Measurements from ENCODE around the gene MPHOSPH9. TPM values are rescaled to one million over a fixed set of nuclear protein-coding genes. Genes with fewer than 3 reads are reported as not detected.
"Not testable (repeated sequence)": the region's sequence is repeated elsewhere in the genome, so short reads cannot be mapped to it uniquely, and the experiment has no call there.

The MPHOSPH9 gene
- total RNA-seq, 1 experiment from 2014 or later, result 72.3 TPM

GRCh38 chr12:123253641-123254459, 20.9 kb upstream of the MPHOSPH9 start:
- ATAC-seq (no peak), DNase-seq (ENCODE audit: low read depth, low spot score) (no peak)
- TF ChIP-seq, protein P1, sequence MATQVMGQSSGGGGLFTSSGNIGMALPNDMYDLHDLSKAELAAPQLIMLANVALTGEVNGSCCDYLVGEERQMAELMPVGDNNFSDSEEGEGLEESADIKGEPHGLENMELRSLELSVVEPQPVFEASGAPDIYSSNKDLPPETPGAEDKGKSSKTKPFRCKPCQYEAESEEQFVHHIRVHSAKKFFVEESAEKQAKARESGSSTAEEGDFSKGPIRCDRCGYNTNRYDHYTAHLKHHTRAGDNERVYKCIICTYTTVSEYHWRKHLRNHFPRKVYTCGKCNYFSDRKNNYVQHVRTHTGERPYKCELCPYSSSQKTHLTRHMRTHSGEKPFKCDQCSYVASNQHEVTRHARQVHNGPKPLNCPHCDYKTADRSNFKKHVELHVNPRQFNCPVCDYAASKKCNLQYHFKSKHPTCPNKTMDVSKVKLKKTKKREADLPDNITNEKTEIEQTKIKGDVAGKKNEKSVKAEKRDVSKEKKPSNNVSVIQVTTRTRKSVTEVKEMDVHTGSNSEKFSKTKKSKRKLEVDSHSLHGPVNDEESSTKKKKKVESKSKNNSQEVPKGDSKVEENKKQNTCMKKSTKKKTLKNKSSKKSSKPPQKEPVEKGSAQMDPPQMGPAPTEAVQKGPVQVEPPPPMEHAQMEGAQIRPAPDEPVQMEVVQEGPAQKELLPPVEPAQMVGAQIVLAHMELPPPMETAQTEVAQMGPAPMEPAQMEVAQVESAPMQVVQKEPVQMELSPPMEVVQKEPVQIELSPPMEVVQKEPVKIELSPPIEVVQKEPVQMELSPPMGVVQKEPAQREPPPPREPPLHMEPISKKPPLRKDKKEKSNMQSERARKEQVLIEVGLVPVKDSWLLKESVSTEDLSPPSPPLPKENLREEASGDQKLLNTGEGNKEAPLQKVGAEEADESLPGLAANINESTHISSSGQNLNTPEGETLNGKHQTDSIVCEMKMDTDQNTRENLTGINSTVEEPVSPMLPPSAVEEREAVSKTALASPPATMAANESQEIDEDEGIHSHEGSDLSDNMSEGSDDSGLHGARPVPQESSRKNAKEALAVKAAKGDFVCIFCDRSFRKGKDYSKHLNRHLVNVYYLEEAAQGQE (IDR thresholded peaks at IDR 0.05; ENCODE audit: insufficient read depth in 1 of 2, low read depth in 2 of 2, low read length in 1 of 2), result no peak
- TF ChIP-seq SIN3A (IDR thresholded peaks at IDR 0.05; ENCODE audit: borderline replicate concordance, insufficient read depth, low read depth, low read length) (no peak), POLR2AphosphoS5 (IDR thresholded peaks at IDR 0.05; ENCODE audit: low read depth, low read length) (no peak), CTCF (IDR thresholded peaks at IDR 0.05) (no peak), TCF7L2 (IDR thresholded peaks at IDR 0.05; ENCODE audit: low read depth, low read length) (no peak)
- peaks cover 11% of the 10 kb centered on the region for H3K36me3 ChIP-seq (ENCODE audit: control insufficient read depth, insufficient read depth, low read length)
- no peak overlapping the region for H3K27ac ChIP-seq (ENCODE audit: low read length)
- intact Hi-C loops (cut with micrococcal nuclease; ENCODE audit: unreplicated experiment) (no loop called here), in situ Hi-C loops (cut with HindIII; ENCODE audit: low pct_unique_long_range_greater_than_20kb, low sequenced_read_pairs) (no loop called here)
- H3K27me3 ChIP-seq (ENCODE audit: control insufficient read depth, insufficient read depth, low read length), result no peaks in the 10 kb centered on the region
- BruUV-seq (replicated peaks), result no TSS peak
- ChIA-PET CTCF (no interaction called here), POLR2A (interaction anchor here (0.6 kb wide), 1 partner anchor 228 kb away, joined by 7 read pairs; no protein-coding TSS in a partner anchor)
- no peaks in the 10 kb centered on the region for H3K9me3 ChIP-seq (ENCODE audit: control insufficient read depth, insufficient read depth, low read depth, low read length)
- H3K4me3 ChIP-seq (ENCODE audit: low read depth in 2 of 2, low read length in 2 of 2), result no peak overlapping the region
- H3K4me1 ChIP-seq (ENCODE audit: control insufficient read depth, insufficient read depth, low read length), result peaks cover 22% of the 10 kb centered on the region

GRCh38 chr12:123252365-123252764, 19.4 kb upstream of the MPHOSPH9 start:
- CTCF ChIA-PET; H3K9me3 ChIP-seq (ENCODE audit: control insufficient read depth, insufficient read depth, low read depth, low read length); BruUV-seq (replicated peaks); intact Hi-C loops (cut with micrococcal nuclease; ENCODE audit: unreplicated experiment); H3K4me3 ChIP-seq (ENCODE audit: low read depth in 2 of 2, low read length in 2 of 2); DNase-seq (ENCODE audit: low read depth, low spot score); in situ Hi-C loops (cut with HindIII; ENCODE audit: low pct_unique_long_range_greater_than_20kb, low sequenced_read_pairs); ATAC-seq; H3K27me3 ChIP-seq (ENCODE audit: control insufficient read depth, insufficient read depth, low read length); H3K36me3 ChIP-seq (ENCODE audit: control insufficient read depth, insufficient read depth, low read length); POLR2A ChIA-PET: not testable (repeated sequence)
- H3K27ac ChIP-seq (ENCODE audit: low read length), result peak overlapping the region; percentile 85
- peaks cover 22% of the 10 kb centered on the region for H3K4me1 ChIP-seq (ENCODE audit: control insufficient read depth, insufficient read depth, low read length)
